Measurements from ENCODE around the gene ITGB5. TPM values are rescaled to one million over a fixed set of nuclear protein-coding genes. Genes with fewer than 3 reads are reported as not detected.

Gene ITGB5
- total RNA-seq, 1 experiment from 2014 or later = 225 TPM

GRCh38 chr3:124843506-124844177 lies 43.5 kb downstream of the ITGB5 start:
- H3K27me3 Mint-ChIP-seq (ENCODE audit: unreplicated experiment) = no peaks in the 10 kb centered on the region

GRCh38 chr3:124843047-124843446 lies 44.1 kb downstream of the ITGB5 start:
- Mint-ChIP-seq H3K9me3 (ENCODE audit: low read depth, unreplicated experiment) (no peaks in the 10 kb centered on the region), H3K27ac (ENCODE audit: unreplicated experiment) (no peak overlapping the region), H3K36me3 (ENCODE audit: insufficient read depth, unreplicated experiment) (peaks cover 19% of the 10 kb centered on the region), H3K4me1 (ENCODE audit: low read depth, unreplicated experiment) (peaks cover 34% of the 10 kb centered on the region), H3K27me3 (ENCODE audit: unreplicated experiment) (no peaks in the 10 kb centered on the region), H3K4me3 (ENCODE audit: low read depth, unreplicated experiment) (no peak overlapping the region)
- no TSS peak for BruUV-seq (replicated peaks)
- no peak for TF ChIP-seq CTCF (IDR thresholded peaks at IDR 0.05; ENCODE audit: unreplicated experiment)
- no peak for DNase-seq
- CTCF ChIA-PET = no interaction called here
- intact Hi-C loops (cut with micrococcal nuclease; ENCODE audit: unreplicated experiment) = no loop called here

More at GRCh38 chr3:124843506-124844177, 43.5 kb downstream of the ITGB5 start:
- peaks cover 23% of the 10 kb centered on the region for H3K36me3 Mint-ChIP-seq (ENCODE audit: insufficient read depth, unreplicated experiment)
- no peak overlapping the region for H3K4me3 Mint-ChIP-seq (ENCODE audit: low read depth, unreplicated experiment)
- DNase-seq = no peak
- CTCF ChIA-PET = interaction anchor here (0.7 kb wide), 1 partner anchor 632 kb away, joined by 10 read pairs; no protein-coding TSS in a partner anchor
- no peak overlapping the region for H3K27ac Mint-ChIP-seq (ENCODE audit: unreplicated experiment)
- TF ChIP-seq CTCF (IDR thresholded peaks at IDR 0.05; ENCODE audit: unreplicated experiment) = no peak
- BruUV-seq (replicated peaks) = no TSS peak
- no peaks in the 10 kb centered on the region for H3K9me3 Mint-ChIP-seq (ENCODE audit: low read depth, unreplicated experiment)
- H3K4me1 Mint-ChIP-seq (ENCODE audit: low read depth, unreplicated experiment) = peaks cover 28% of the 10 kb centered on the region
- intact Hi-C loops (cut with micrococcal nuclease; ENCODE audit: unreplicated experiment) = no loop called here

- CTCF ChIA-PET = no interaction called here
These were observed 45.6 kb downstream of the ITGB5 start for GRCh38 chr3:124841517-124841916.

GRCh38 chr3:124840331-124840730 lies 46.8 kb downstream of the ITGB5 start:
- Mint-ChIP-seq H3K27ac (ENCODE audit: unreplicated experiment) (no peak overlapping the region), H3K36me3 (ENCODE audit: insufficient read depth, unreplicated experiment) (peaks cover 31% of the 10 kb centered on the region), H3K4me1 (ENCODE audit: low read depth, unreplicated experiment) (peaks cover 50% of the 10 kb centered on the region), H3K27me3 (ENCODE audit: unreplicated experiment) (no peaks in the 10 kb centered on the region), H3K4me3 (ENCODE audit: low read depth, unreplicated experiment) (no peak overlapping the region), H3K9me3 (ENCODE audit: low read depth, unreplicated experiment) (no peaks in the 10 kb centered on the region)
- intact Hi-C loops (cut with micrococcal nuclease; ENCODE audit: unreplicated experiment) = no loop called here
- no TSS peak for BruUV-seq (replicated peaks)
- no peak for DNase-seq
- CTCF ChIA-PET = interaction anchor here (0.9 kb wide), 1 partner anchor 78 kb away, joined by 3 read pairs; no protein-coding TSS in a partner anchor
- TF ChIP-seq CTCF (IDR thresholded peaks at IDR 0.05; ENCODE audit: unreplicated experiment) = no peak

More at GRCh38 chr3:124841517-124841916, 45.6 kb downstream of the ITGB5 start:
- intact Hi-C loops (cut with micrococcal nuclease; ENCODE audit: unreplicated experiment) = no loop called here
- Mint-ChIP-seq H3K36me3 (ENCODE audit: insufficient read depth, unreplicated experiment) (peaks cover 28% of the 10 kb centered on the region), H3K27me3 (ENCODE audit: unreplicated experiment) (no peaks in the 10 kb centered on the region), H3K27ac (ENCODE audit: unreplicated experiment) (no peak overlapping the region), H3K4me3 (ENCODE audit: low read depth, unreplicated experiment) (no peak overlapping the region), H3K4me1 (ENCODE audit: low read depth, unreplicated experiment) (peaks cover 49% of the 10 kb centered on the region), H3K9me3 (ENCODE audit: low read depth, unreplicated experiment) (no peaks in the 10 kb centered on the region)
- no peak for DNase-seq
- no peak for TF ChIP-seq CTCF (IDR thresholded peaks at IDR 0.05; ENCODE audit: unreplicated experiment)
- no TSS peak for BruUV-seq (replicated peaks)

Measured in Calu3 (cell line).